Stromal cell of bone marrow (primary cell): ENCODE measurements around the gene GRN.
A peak's percentile ranks its signal among the peaks of the same experiment; 100 is the strongest.
"Not testable (repeated sequence)": the region's sequence is repeated elsewhere in the genome, so short reads cannot be mapped to it uniquely, and the experiment has no call there.

Source experiments
- DNase-seq: peaks from one replicate; pipeline ENCODE4 v3.0.0-alpha.2; 2012; ENCODE audit warnings: low read depth

GRN gene

DNA sequence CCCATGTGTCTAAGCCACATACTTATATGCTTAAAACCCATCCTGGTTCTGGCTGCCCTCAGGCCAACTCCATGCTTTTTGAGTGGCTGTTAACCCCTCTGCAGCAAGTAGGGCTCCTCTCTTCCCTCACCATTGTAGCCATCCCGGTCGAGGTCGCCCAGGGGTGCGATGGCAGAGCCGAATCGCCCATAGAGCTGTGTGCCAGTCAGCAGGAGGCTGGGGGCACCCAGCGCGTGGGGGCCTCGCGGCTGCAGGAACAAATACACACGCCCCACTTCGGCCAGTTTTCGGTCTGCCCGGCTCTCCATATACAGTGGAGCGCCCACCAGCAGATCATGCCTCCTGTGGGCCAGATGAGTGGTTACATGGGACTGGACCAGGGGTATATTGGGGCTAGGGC is 38.3 kb downstream of the GRN start:
- DNase-seq, result no peak

DNA sequence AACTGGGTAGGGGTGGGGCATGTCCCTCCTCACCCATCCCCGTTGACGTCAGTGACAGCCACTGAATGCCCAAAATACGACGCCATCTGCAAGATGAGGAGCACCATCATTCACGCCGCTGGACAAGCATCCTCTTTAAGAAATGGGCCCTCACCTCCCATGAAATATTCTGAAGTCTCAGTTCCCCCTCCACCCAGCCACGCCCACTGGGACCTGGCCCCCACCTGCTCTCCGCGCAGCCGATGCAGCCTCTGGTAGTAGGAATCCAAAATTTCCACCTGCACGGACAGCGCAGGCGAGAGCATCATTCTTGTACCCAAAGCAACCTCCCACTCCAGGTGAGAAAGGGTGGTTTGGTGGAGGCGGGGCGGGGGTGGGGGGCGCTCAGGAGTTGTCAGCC is 38.8 kb downstream of the GRN start:
- DNase-seq, result no peak

DNA sequence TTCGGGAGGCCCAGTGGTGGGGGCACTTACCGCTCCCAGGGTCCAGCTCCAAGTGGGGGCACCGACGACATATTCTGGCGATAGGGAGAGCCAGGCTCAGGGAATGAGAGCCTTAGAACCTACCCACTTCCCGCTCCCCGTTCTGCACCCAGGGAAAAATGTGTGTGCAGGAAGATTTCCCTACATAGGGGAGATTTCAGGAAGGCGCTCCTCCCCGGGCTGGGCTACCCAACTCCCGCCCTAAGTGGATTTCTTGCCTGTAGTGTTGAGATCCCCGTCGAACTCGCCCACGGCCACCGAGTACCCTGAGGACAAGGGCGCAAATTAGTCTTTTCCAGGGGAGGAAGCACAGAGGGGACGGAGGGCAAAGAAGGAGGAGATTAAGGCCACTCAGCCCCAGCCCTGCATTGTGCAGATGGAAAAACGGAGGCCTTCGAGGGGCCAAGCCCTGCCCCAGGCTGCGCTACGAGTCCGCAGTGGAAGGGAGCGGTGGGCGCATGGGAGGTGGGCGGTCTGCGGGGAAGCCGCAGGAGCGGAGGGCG is 39.2 kb downstream of the GRN start:
- DNase-seq, result no peak

DNA sequence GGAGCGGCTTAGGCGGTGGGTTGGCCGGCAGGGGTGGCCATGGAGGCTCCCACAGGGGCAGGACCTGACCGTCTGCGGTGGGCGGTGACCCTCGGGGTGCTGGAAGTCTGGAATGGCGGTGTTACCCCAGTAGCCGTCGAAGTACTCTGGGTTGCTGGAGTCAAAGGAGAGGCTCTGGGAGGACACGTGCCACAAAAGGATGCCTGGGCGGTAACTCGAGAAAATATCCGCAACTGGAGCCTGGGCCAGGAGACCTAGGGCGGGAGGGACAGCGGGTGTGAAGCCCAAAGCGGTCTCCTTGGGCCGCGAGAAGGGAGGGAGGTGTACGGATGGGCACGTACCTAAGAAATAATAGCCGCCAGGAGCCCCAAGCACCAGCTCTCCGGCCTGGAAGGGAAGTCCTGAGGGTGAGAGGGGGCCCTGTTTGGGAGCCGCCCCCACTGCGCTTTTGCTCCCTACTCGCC is 39.8 kb downstream of the GRN start:
- no peak for DNase-seq

DNA sequence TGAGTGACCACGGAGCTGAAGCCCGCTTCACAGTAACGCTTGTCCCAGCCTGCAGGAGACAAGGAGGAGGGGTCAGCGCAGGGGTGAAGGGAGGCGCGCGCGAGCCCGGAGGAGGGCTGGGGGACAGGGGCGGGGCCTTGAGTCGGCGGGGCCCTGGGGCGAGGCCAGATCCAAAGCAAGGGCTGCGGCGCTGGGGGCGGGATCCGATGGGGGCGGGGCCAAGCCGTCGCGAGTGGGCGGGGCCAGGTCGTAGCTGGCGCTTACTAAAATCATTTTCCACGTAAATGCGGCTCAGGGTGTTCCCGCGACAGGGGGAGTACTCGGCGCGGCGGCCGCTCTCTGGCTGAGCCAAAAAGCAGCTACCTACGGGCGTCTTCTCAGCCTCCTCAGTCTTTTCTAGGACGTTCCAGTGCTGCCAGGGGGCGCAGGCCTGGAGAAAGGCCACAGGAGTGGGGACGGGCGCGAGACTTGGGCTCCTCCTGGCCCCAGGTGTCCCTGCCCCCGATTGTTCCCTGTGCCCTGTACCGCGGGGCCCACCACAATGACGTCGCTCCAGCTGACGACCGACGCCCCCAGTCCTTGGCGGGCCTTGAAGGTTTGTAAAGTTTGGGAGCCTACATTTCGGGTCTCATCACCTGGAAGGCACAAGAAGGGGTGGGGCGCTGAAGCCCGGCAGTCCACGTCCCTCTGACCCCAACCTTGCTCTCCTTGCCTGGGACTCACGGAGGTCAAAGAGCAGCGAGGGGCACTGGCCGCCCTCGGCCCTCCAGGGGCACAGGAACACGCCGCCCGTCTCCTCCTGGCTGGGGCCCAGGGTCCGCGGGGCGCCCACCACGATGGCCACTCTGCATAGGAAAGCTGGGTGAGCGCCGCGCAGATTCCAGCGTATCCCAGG is 40.4 kb downstream of the GRN start:
- peak; percentile 18 for DNase-seq

DNA sequence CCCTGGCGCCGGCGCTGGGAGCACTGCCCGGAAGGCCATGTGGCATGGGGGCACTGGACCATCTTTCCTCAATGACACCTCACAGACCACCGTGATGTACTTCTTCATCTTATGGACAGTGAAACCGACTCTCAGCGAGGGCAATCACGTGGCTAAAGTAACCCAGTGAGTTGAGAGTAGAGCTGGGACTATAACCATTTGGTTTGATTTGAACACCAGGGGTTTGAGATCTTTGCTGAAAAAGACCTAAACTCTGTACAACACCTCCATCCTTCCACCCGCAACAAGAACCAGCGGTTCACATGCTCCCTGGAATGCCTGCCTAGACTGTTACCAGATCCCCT is 41.1 kb downstream of the GRN start:
- DNase-seq, result no peak

DNA sequence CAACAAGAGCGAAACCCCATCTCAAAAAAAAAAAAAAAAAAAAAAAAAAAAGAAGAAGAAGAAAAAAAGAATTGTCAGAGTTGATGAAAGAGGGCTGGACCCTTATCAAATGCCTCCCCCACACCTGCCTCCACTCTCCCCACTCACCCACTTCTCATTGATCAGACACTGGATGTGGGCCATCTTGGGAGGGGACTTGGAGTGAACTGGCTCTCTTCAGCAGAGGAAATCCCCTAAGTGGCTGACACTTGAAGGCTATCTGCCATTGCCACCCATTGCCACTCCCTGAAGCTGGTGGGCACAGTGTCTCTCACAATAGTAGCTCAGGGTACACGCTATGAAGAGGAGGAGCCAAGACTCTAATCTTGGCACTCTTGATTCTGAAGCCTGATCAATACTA is 42.7 kb downstream of the GRN start:
- no peak for DNase-seq

DNA sequence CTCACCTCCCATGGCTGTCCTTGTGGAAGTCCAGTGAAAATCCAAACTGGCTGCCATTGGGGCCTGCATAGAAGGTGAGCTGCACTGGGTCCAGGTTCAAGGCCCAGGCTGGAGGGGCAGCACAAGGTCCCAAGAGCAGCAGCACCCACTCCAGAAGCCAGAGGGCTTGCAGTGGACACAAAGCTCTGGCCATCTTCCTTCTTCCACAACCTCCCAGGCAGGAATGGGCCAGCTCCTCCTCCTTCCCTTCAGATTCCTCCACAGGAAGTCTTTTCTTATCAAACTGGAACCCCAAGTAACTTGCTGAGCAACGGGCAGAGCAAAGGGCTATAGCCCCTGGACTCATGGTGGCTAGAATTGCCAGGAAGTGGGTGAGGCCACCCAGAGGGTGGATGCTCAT is 44.2 kb downstream of the GRN start, which contains the start of gene ITGA2B:
Gene ITGA2B, minus strand, starts transcription at position 369 of the 400 bp plus-strand sequence. Its CDS starts 176 bp downstream, at position 193.
- DNase-seq, result no peak

DNA sequence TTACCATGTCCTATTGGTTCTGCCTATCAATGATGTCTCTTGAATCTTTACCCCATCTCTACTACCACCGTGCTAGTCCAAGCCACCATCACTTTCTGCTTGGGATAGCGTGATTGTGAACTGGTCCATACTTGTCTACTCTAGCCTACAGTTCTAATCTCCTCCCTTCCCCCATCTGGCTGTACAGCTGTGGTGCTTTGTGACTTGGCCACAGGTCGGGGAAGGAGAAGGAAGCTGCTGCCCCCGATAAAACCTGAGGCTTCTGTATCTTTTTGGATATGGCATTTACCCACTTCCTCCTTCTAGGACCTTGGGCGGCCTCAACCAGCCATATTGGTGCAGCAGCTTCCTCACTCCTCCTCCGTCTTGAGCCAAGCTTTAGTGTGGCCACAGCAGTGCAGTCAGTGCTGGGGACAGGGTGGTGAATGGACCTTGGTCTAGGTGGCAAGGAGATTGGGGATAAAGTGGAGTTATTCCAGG is 44.7 kb downstream of the GRN start:
- no peak for DNase-seq

DNA sequence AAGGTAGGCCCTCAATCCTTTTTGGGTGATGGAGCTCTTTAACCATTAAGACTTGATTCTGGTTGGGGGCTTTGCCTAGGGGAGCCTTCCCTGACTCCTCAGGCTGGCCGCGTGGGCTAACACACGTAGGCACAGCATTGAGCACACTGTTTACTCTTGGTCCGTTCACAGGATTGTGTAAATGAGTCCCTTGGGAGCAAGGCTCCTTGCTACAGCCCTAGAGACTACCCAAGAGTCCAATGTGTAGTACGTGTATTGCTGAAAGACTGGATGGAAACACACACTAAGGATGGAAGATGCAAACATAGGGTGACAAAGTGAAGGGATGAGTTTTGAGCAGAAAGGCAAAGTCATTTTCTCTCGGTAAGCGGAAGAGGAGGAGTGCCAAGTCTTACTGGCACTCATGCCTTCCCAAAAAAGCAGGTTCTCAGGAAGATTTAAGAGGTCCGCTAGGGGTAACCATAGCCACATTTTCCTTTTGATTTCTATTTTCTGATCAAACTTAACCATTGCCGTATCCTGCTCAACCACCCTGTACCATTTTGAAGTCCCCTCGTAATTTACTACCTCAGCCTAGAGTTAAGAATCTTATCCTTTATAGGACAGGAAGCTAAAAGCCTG is 45.3 kb downstream of the GRN start:
- DNase-seq, result no peak

DNA sequence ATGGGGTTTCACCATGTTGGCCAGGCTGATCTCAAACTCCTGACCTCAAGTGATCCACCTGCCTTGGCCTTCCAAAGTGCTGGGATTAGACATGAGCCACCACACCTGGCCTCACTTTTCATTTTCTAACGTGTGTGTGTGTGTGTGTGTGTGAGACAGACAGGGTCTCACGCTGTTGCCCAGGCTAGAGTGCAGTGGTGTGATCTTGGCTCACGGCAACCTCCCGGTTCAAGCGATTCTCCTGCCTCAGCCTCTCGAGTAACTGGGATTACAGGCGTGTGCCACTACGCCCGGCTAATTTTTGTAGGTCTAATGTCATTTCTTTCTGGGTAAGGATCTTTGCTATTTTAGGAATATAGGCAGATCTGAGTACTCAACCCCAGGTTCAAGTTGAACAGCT is 49.0 kb downstream of the GRN start:
- not testable (repeated sequence) for DNase-seq

DNA sequence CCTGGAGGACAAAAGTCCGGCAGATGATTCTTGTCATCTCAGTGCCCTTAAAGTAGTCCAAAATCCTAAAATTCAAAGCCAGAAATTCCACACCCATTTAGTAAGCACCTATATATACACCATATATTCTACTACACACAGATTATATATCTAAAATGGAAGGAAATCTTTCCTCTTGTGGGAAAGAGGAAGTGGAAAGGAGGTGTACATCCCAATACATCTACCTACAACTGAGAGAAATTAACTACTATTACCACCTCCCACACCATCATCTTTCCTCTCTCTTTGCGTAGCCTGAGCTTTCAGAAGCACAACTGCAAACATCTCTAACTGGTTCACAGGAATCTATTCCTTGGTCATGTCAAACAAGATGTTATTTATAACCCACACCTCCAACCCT is 49.7 kb downstream of the GRN start:
- no peak for DNase-seq

DNA sequence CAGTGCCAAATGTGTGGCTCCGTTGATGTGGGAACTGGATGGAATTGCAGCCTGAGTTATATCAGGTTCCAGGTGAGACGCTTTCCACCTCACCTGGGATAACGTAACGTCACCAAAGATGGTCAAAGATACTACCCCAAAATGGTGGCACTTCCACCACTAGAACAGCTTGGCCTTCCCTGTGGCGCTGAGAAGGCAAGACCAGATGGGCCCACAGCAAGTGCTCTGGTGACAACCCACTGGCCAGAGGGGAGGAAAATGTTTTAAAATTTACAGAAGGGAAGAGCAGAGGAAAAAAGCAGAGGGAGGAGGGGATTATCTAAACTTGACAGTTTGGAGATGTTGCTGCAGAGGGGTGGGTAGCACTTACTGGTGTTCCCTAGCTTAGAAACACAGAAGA is 51.8 kb downstream of the GRN start:
- no peak for DNase-seq

DNA sequence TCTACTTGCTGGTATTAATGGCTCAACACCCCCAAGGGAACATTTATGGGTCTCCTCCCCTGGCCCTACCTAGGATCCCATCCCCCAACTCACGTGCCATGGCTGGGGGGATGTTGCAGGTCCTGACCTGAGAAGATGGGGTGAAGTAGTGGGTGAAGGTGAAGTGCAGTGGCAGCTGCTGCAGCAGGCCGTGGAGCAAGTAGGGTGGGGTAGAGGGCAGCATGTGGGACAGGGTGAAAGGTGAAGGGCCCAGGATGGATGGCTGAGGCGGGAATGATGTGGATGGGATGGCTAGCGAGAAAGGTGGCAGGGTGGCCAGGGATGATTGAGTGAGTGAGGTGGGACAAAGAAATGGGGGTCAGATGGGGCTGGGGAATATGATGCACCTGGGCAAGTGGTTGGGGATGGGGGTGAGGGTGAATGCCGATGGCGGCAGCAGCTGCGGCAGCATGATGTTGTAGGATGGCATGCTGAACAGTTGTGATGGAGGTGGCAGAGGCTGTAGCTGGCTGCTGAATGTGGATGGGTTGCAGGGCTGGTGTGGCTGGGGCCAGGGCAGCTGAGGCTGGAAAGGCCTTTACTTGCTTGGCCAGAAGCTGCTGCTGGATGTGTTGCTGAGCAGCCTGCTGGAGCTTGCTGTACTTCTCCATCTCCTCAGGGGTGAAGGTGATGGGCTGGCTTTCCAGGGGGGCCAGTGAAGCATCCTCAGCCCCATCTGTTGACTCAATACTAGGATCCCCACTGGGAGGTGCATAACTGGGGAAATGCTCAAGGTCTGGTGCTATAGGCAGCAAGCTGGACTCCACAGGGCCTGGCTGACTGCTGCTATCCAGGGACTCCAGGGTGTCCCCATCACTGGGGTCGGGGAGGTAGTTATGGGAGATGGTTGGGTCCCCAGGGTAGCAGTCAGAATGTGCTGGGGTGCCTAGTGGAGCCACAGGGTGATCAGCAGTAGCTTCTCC is 52.7 kb downstream of the GRN start:
- DNase-seq, result no peak

DNA sequence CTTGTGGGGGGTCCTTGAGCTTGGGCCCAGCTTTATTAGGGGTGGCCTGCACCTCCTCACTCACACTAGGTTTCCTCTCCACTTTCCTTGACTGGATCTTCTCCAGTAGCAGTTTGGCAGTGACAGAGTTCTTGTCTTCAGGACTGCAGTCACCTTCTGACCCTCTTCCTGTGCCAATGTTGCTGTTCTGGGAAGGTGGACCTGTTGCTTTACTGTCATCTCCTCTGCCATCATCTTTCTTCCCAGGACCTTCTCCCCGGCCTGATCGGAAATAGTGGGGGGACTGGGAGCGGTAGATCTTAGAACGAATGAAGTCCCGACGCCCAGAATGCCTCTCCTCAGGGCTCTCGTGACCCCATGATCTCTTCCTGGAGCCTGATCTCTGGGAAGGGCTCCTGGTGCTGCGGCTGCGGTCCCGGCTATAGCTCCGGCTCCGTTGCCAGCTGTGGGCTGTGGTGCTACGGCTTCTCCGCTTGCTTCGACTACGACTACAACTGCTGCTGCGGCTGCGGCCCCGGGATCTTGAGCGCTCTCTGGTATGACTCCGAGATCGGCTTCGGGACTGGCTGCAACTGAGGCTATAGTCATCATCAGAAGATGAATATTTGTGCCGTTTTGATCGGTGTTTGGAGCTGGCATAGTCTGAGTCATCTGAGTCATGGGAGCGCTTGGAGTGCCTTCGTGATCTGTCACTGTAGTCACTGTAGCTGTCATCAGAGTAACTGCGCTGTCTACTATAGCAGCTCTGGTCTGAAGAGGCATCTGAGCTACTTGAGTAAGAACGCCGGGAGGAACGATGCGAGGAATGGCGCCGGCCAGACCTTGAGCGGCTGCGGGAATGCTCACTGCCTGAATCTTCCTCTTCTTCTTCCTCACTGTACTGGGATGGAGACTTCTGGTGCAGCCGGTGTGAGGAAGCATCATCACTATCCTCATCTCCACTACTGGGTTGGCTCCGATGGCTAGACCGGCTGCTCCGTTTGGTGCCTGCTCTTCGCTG is 53.9 kb downstream of the GRN start:
- no peak for DNase-seq

DNA sequence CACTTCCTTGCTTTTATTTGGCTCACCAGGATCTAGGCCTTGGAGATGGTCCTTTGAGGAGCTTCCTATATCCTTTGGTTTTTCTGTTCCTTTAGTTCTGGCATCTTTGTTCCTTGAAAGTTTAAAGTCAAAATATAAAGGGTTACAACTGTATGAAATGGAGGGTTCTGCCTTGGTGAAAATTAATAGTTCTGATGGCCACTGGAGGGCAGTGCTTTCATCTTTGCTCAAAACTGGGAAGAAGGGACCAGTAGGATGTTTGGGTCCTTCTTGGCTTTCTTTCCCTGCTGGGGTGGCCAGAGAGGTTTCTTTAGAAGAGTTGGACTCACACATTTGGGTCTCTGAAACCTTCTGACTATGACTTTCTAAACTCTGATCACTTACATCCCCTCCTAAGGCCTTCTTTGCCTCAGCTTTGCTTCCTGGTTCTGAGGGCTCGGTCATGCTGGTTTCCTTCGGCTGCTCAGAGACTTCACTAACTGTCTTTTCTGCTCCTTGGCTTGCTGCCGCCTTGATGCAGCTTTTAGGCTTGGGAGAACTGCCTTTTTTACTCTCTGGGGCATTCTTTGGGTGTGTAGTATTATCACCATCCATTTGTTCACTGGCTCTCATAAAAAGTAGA is 55.2 kb downstream of the GRN start:
- DNase-seq, result no peak
